Sigmoid colon (tissue), 3 donors: Measurements from ENCODE around the gene ZNF345.

Source experiments
- CTCF ChIP-seq, 4 experiments: fragments of 450-650 bp in 3 of 4; fragments of 200-600 bp in 1 of 4; IDR thresholded peaks; one replicate each; pipeline ENCODE4 v1.5.1; 2016 to 2019; ENCODE audit warnings: antibody characterized with exemption in 4 of 4, mild to moderate bottlenecking in 3 of 4, moderate library complexity in 2 of 4
- POLR2A ChIP-seq, 2 donors: fragments of 450-650 bp; IDR thresholded peaks; one replicate each; pipeline ENCODE4 v1.6.1; 2016; ENCODE audit warnings: antibody characterized with exemption in 2 of 2, mild to moderate bottlenecking in 2 of 2, moderate library complexity in 2 of 2

GRCh38 chr19:36837906-36838783, 12.5 kb upstream of the ZNF345 start, which contains the start of gene ZNF790:
- TF ChIP-seq POLR2A (IDR thresholded peaks at IDR 0.05) (peak in 1 of 2 donors; percentile 17), CTCF (IDR thresholded peaks at IDR 0.05) (no peak)
